Measurements from ENCODE around the gene ZNF460. TPM values are rescaled to one million over a fixed set of nuclear protein-coding genes. Genes with fewer than 3 reads are reported as not detected.

ZNF460 gene
- total and polyA plus RNA-seq, 2 of the 13 experiments (the other 11 are each of a cell fraction or from before 2014, with no cell fraction given), result 14.5 to 44.8 TPM

DNA sequence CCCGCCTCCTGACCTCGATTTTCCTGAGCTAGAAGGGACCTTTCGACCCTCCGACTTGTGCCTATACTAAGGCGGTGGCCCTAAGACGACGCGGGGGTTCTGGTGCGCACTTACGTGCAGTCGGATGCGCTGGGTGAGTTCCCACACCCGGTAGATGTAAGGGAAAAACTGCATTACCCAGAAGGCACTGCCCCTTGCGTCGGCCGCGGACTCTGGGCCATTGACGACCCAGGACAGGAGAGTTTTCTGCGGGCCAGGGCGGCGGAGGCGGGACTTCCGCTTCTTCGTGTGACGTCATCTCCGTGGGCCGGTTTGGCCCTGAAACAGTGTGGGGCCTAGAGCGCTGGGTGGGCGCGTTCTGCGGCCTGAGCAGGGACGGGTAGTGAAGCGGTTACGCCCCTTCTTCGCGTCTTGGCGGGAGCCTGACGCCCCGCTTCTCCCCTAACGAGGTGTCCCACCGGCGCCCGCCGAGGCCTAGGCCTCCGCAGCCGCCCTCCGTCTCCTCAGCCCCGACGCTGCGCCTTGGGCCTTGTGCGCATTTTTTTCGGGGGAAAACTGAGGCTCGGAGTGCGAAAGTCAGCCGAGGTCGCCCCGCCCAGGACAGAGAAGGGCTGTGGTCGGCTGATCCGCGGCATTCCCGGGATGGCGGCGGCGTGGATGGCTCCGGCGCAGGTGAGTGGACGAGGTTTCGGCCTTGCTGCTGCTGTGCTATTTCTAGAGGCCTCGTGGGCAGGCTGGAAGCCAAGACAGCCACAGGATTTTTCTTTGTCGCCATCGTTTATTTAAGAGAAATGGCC lies at the start of gene ZNF460 (continued):
- TF ChIP-seq, protein P1, sequence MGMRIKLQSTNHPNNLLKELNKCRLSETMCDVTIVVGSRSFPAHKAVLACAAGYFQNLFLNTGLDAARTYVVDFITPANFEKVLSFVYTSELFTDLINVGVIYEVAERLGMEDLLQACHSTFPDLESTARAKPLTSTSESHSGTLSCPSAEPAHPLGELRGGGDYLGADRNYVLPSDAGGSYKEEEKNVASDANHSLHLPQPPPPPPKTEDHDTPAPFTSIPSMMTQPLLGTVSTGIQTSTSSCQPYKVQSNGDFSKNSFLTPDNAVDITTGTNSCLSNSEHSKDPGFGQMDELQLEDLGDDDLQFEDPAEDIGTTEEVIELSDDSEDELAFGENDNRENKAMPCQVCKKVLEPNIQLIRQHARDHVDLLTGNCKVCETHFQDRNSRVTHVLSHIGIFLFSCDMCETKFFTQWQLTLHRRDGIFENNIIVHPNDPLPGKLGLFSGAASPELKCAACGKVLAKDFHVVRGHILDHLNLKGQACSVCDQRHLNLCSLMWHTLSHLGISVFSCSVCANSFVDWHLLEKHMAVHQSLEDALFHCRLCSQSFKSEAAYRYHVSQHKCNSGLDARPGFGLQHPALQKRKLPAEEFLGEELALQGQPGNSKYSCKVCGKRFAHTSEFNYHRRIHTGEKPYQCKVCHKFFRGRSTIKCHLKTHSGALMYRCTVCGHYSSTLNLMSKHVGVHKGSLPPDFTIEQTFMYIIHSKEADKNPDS (CRISPR knock-in tag; IDR thresholded peaks at IDR 0.05), result 0 out of 2 replicates have a peak, but pooled peaks have one; percentile 36
- TF ChIP-seq ZNF484 (CRISPR knock-in tag; IDR thresholded peaks at IDR 0.05; ENCODE audit: borderline replicate concordance, low read depth) (no peak), MEIS2 (CRISPR knock-in tag; IDR thresholded peaks at IDR 0.05) (peak; percentile 71; the same call in 1 of the 2 replicates), ZNF225 (CRISPR knock-in tag; IDR thresholded peaks at IDR 0.05) (0 out of 2 replicates have a peak, but pooled peaks have one; percentile 31), ZNF496 (CRISPR knock-in tag; IDR thresholded peaks at IDR 0.05; ENCODE audit: insufficient replicate concordance) (no peak), TOPORS (CRISPR knock-in tag; IDR thresholded peaks at IDR 0.05) (0 out of 2 replicates have a peak, but pooled peaks have one; percentile 30), PHF20 (CRISPR knock-in tag; IDR thresholded peaks at IDR 0.05) (peak; percentile 92), ZSCAN9 (CRISPR knock-in tag; IDR thresholded peaks at IDR 0.05; ENCODE audit: borderline replicate concordance) (peak; percentile 41; the same call in 1 of the 2 replicates), ZFP36 (IDR thresholded peaks at IDR 0.05; ENCODE audit: borderline replicate concordance, low read depth, low read length, partially characterized antibody) (no peak), KAT7 (CRISPR knock-in tag; IDR thresholded peaks at IDR 0.05; ENCODE audit: borderline replicate concordance) (peak; percentile 97), HNF4A (CRISPR knock-in tag; IDR thresholded peaks at IDR 0.05) (peak; percentile 63), HOXD1 (CRISPR knock-in tag; IDR thresholded peaks at IDR 0.05) (0 out of 2 replicates have a peak, but pooled peaks have one; percentile 34), ZNF547 (CRISPR knock-in tag; IDR thresholded peaks at IDR 0.05) (peak; percentile 75; the same call in 1 of the 2 replicates), KAT8 (CRISPR knock-in tag; IDR thresholded peaks at IDR 0.05) (peak; percentile 94), ZNF326 (CRISPR knock-in tag; IDR thresholded peaks at IDR 0.05; ENCODE audit: borderline replicate concordance) (no peak), ZNF205 (CRISPR knock-in tag; IDR thresholded peaks at IDR 0.05) (peak; percentile 30; the same call in 1 of the 2 replicates), ZFP1 (CRISPR knock-in tag; IDR thresholded peaks at IDR 0.05) (peak; percentile 30), ASH2L (IDR thresholded peaks at IDR 0.05; ENCODE audit: insufficient read length, low read depth, low read length) (peak; percentile 53), TAF15 (IDR thresholded peaks at IDR 0.05; ENCODE audit: low read depth, low read length, poor library complexity, severe bottlenecking) (no peak), SP4 (CRISPR knock-in tag; IDR thresholded peaks at IDR 0.05) (peak; percentile 72), ZFP90 (CRISPR knock-in tag; IDR thresholded peaks at IDR 0.05; ENCODE audit: borderline replicate concordance) (peak; percentile 32; the same call in 1 of the 2 replicates), ZNF264 (CRISPR knock-in tag; IDR thresholded peaks at IDR 0.05) (no peak), ZMYM4 (CRISPR knock-in tag; IDR thresholded peaks at IDR 0.05) (no peak; the same call in none of the 2 replicates), SMAD3 (CRISPR knock-in tag; IDR thresholded peaks at IDR 0.05) (no peak), KLF12 (CRISPR knock-in tag; IDR thresholded peaks at IDR 0.05; ENCODE audit: borderline replicate concordance) (no peak; the same call in 1 of the 2 replicates)
- TF ChIP-seq, protein P2, sequence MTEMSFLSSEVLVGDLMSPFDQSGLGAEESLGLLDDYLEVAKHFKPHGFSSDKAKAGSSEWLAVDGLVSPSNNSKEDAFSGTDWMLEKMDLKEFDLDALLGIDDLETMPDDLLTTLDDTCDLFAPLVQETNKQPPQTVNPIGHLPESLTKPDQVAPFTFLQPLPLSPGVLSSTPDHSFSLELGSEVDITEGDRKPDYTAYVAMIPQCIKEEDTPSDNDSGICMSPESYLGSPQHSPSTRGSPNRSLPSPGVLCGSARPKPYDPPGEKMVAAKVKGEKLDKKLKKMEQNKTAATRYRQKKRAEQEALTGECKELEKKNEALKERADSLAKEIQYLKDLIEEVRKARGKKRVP (CRISPR knock-in tag; IDR thresholded peaks at IDR 0.05), result no peak
